HUES48 (cell line): ENCODE results near the gene NOXO1.

Source experiments
- H3K27ac ChIP-seq: one replicate; pipeline ENCODE4 v1.7.0; 2013; ENCODE audit warnings: low read depth, low read length, inconsistent platforms
- H3K27me3 ChIP-seq: 2 replicates; pipeline ENCODE4 v1.6.1; 2013; ENCODE audit warnings: mild to moderate bottlenecking, low read length; ENCODE audit not compliant: control insufficient read depth, insufficient read depth
- H3K36me3 ChIP-seq: 2 replicates; pipeline ENCODE4 v1.6.1; 2013; ENCODE audit warnings: low read length; ENCODE audit not compliant: control insufficient read depth, insufficient read depth
- H3K4me1 ChIP-seq: 2 replicates; pipeline ENCODE4 v1.6.1; 2013; ENCODE audit warnings: mild to moderate bottlenecking, low read length; ENCODE audit not compliant: control insufficient read depth, insufficient read depth
- H3K4me3 ChIP-seq: 2 replicates; pipeline ENCODE4 v1.5.1; 2013; ENCODE audit warnings: mild to moderate bottlenecking, low read depth, low read length
- H3K9ac ChIP-seq: 2 replicates; pipeline ENCODE4 v1.6.1; 2013; ENCODE audit warnings: mild to moderate bottlenecking, low read depth, low read length, moderate library complexity
- H3K9me3 ChIP-seq: 2 replicates; pipeline ENCODE4 v1.6.1; 2013; ENCODE audit warnings: low read length; ENCODE audit not compliant: control insufficient read depth, insufficient read depth

Gene NOXO1, protein sequence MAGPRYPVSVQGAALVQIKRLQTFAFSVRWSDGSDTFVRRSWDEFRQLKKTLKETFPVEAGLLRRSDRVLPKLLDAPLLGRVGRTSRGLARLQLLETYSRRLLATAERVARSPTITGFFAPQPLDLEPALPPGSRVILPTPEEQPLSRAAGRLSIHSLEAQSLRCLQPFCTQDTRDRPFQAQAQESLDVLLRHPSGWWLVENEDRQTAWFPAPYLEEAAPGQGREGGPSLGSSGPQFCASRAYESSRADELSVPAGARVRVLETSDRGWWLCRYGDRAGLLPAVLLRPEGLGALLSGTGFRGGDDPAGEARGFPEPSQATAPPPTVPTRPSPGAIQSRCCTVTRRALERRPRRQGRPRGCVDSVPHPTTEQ

GRCh38 chr16:1981398-1981836, at the start of gene NOXO1:
Gene NOXO1, minus strand, starts transcription at chr16:1981469. Its CDS starts 290 bp downstream, at chr16:1981179.
- peak within 1 kb of the TSS; percentile 57 for H3K4me3 ChIP-seq
- H3K36me3 ChIP-seq: peaks cover 29% of the 10 kb centered on the region
- no peaks in the 10 kb centered on the region for H3K9me3 ChIP-seq
- peaks cover 41% of the 10 kb centered on the region for H3K27me3 ChIP-seq
- no peak within 1 kb of the TSS for H3K9ac ChIP-seq
- H3K4me1 ChIP-seq: peaks cover 27% of the 10 kb centered on the region
- no peak within 1 kb of the TSS for H3K27ac ChIP-seq

DNA sequence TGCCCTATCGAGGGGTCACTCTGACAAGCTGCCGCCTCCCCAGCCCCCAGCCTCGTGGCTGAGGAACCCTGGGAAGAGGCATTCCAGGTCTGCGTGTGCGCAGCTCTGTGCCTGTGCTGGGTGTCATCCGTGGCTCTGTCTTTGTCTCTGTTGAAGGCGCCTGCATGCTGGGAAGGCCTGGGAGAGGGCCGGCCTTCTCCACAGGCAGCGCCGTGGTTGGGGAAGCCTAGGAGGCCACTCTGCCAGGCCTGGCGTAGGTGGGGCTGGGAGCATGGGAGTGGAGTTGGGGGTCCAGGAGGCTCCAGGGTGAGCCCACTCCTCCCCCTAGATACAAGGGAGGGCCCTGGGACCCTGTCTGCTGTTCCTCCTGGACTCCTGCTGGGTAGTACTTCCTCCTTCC, 48.8 kb upstream of the NOXO1 start:
- Histone ChIP-seq H3K36me3 (no peaks in the 10 kb centered on the region), H3K9me3 (no peaks in the 10 kb centered on the region), H3K4me1 (no peaks in the 10 kb centered on the region), H3K27ac (no peak overlapping the region), H3K27me3 (peaks cover 27% of the 10 kb centered on the region), H3K9ac (no peak overlapping the region), H3K4me3 (no peak overlapping the region)

DNA sequence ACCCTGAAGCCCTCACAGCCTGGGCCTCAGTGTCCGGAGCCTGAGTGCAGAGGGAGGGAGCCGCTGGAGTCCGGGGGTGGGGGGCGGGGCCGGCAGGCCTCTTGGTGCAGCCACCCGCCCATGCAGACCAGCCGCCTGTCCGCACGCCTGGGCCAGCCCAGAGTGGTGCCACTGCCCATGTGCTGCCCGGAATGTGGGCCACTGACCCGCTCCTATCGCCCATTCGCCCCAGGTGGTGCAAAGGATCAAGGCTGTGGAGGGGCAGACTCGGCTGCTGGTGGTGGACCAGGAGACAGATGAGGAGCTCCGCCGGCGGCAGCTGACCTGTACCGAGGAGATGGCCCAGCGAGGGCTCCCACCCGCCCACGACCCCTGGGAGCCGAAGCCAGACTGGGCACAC, 48.1 kb upstream of the NOXO1 start:
- Histone ChIP-seq H3K36me3 (no peaks in the 10 kb centered on the region), H3K4me3 (no peak overlapping the region), H3K27me3 (peaks cover 27% of the 10 kb centered on the region), H3K9ac (no peak overlapping the region), H3K4me1 (no peaks in the 10 kb centered on the region), H3K9me3 (no peaks in the 10 kb centered on the region), H3K27ac (no peak overlapping the region)

GRCh38 chr16:2028620-2029220, 47.5 kb upstream of the NOXO1 start:
- no peaks in the 10 kb centered on the region for H3K4me1 ChIP-seq
- no peak overlapping the region for H3K27ac ChIP-seq
- no peaks in the 10 kb centered on the region for H3K36me3 ChIP-seq
- H3K27me3 ChIP-seq: peaks cover 32% of the 10 kb centered on the region
- no peak overlapping the region for H3K4me3 ChIP-seq
- H3K9me3 ChIP-seq: no peaks in the 10 kb centered on the region
- no peak overlapping the region for H3K9ac ChIP-seq

- Histone ChIP-seq H3K4me3 (no peak overlapping the region), H3K27me3 (peaks cover 32% of the 10 kb centered on the region), H3K36me3 (no peaks in the 10 kb centered on the region), H3K9me3 (no peaks in the 10 kb centered on the region), H3K4me1 (no peaks in the 10 kb centered on the region), H3K9ac (no peak overlapping the region), H3K27ac (no peak overlapping the region)
These were observed 46.9 kb upstream of the NOXO1 start for GRCh38 chr16:2028146-2028545.

DNA sequence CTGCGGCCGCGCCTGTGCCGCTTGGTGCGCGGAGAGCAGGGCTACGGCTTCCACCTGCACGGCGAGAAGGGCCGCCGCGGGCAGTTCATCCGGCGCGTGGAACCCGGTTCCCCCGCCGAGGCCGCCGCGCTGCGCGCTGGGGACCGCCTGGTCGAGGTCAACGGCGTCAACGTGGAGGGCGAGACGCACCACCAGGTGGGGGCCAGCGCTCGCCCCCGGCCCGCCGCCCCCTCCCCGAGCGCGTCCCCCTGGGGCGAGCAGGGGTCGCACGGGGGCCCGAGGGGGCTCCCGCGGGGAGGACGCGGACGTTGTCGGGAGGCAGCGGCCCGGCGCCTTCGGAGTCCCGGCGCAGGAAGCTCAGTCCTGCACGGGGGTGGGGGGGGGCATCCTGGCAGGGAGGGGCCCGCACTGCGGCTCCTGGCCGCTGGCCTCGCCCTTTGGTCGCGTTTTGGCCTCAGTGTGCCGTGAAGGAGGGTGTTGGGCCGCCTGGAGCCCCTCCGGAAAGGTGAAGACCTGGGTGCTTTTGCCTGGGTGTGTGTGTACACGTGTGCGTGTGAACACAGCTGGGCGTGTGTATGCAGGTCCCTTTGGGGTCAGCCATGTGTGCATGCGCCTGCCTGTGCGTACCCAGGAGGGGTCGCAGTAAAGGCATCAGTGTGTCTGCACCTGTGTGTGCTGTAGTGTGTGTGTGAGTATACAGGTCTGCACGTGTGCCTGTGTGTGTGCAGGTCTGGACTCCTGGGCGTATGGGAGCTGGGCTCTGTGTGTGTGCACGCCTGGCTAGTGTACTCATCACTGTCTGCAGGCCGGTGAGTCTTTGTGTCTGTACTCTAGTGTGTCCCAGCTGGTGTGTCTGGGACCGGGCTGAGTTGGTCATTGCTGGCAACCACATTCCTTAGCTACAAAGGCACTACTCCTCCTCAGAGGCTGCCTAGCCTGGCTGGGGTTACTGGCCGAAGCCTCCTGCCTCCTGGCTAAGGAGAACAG, 46.0 kb upstream of the NOXO1 start:
- no peak overlapping the region for H3K9ac ChIP-seq
- H3K9me3 ChIP-seq: no peaks in the 10 kb centered on the region
- H3K27ac ChIP-seq: no peak overlapping the region
- H3K36me3 ChIP-seq: no peaks in the 10 kb centered on the region
- no peaks in the 10 kb centered on the region for H3K4me1 ChIP-seq
- peak overlapping the region; percentile 49 for H3K4me3 ChIP-seq
- peaks cover 32% of the 10 kb centered on the region for H3K27me3 ChIP-seq

DNA sequence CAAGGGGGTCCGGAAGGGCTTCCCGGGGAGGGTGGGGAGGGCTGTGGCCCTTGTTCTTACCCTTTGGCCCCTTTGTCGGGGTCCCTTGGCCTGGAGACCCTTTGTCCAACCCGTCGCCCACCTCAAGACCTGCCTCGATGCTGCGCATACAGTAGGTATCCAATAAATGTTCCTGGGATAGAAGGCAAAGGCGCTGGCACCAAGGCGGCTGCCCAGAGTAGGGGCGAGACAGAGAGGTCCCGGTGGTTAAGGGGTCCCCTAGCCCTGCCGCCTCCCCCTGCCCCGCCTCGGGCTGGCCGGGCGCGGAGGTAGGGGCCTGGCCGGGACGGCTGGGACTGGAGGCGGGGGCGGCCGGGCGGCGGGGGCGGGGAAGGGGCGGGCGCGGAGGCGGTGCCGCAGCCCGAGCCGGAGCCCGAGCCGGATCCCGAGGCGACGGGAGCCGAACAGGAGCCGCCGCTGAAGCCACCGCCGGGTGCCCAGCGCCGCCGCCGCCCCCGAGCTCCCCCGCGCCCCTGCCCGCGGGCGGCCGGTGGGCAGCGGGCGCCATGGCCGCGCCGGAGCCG, 45.3 kb upstream of the NOXO1 start, which contains the start of gene NHERF2:
Gene NHERF2, plus strand, starts transcription at position 442 of the 563 bp plus-strand sequence. Its CDS starts 104 bp downstream, at position 546.
- Histone ChIP-seq H3K4me1 (no peaks in the 10 kb centered on the region), H3K27ac (no peak within 1 kb of the TSS), H3K4me3 (peak within 1 kb of the TSS; percentile 49), H3K36me3 (no peaks in the 10 kb centered on the region), H3K9ac (no peak within 1 kb of the TSS), H3K27me3 (peaks cover 34% of the 10 kb centered on the region), H3K9me3 (no peaks in the 10 kb centered on the region)

GRCh38 chr16:2025878-2026460, 44.7 kb upstream of the NOXO1 start:
- Histone ChIP-seq H3K9me3 (no peaks in the 10 kb centered on the region), H3K27ac (no peak overlapping the region), H3K4me3 (no peak overlapping the region; the same call in 1 of the 2 replicates), H3K9ac (no peak overlapping the region), H3K27me3 (peaks cover 40% of the 10 kb centered on the region), H3K4me1 (no peaks in the 10 kb centered on the region), H3K36me3 (no peaks in the 10 kb centered on the region)

DNA sequence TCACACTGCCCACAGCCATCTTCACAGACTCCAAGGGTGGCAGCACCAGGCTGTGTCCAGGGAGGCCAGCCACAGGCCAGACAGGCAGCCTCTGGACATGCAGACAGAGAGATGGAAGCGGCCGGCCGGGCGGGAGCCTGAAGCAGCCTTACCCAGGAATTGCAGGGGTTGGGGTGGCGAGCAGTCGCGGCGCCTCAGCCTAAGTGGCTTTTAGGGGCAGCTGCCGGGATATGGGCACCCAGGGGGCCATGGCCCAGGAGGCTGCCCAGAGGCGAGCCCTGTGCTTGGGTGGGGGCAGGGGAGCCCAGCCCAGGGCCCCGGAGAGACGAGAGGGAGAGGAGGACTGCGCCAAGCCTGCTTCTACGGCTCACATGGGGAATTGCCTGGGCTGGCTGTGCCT, 44.0 kb upstream of the NOXO1 start:
- no peak overlapping the region for H3K4me3 ChIP-seq
- H3K9ac ChIP-seq: no peak overlapping the region
- H3K4me1 ChIP-seq: no peaks in the 10 kb centered on the region
- H3K27ac ChIP-seq: no peak overlapping the region
- H3K27me3 ChIP-seq: peaks cover 47% of the 10 kb centered on the region
- no peaks in the 10 kb centered on the region for H3K9me3 ChIP-seq
- H3K36me3 ChIP-seq: no peaks in the 10 kb centered on the region

DNA sequence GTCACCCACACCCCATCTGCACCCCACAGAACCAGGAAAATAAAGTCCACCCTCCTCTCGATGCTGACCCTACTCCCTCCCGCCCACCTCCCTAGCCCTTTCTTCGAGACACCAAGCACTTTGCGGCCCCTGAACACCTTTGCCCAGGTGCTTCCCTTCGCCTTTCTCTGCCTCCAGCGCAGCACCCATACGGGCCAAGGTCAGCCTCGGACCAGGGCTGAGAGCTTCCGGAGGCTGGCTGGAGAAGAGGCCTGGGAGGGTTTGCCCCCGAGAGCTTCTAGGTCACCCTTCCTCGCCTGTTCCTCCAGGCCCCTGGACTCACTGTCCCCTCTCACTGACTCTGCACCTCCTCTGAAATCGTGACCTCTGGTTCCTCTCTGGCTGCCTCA, 42.8 kb upstream of the NOXO1 start:
- Histone ChIP-seq H3K9ac (no peak overlapping the region), H3K9me3 (no peaks in the 10 kb centered on the region), H3K27me3 (peaks cover 59% of the 10 kb centered on the region), H3K27ac (no peak overlapping the region), H3K4me3 (no peak overlapping the region), H3K36me3 (no peaks in the 10 kb centered on the region), H3K4me1 (no peaks in the 10 kb centered on the region)
